ENCODE data around the gene SASH3.

Gene SASH3

DNA sequence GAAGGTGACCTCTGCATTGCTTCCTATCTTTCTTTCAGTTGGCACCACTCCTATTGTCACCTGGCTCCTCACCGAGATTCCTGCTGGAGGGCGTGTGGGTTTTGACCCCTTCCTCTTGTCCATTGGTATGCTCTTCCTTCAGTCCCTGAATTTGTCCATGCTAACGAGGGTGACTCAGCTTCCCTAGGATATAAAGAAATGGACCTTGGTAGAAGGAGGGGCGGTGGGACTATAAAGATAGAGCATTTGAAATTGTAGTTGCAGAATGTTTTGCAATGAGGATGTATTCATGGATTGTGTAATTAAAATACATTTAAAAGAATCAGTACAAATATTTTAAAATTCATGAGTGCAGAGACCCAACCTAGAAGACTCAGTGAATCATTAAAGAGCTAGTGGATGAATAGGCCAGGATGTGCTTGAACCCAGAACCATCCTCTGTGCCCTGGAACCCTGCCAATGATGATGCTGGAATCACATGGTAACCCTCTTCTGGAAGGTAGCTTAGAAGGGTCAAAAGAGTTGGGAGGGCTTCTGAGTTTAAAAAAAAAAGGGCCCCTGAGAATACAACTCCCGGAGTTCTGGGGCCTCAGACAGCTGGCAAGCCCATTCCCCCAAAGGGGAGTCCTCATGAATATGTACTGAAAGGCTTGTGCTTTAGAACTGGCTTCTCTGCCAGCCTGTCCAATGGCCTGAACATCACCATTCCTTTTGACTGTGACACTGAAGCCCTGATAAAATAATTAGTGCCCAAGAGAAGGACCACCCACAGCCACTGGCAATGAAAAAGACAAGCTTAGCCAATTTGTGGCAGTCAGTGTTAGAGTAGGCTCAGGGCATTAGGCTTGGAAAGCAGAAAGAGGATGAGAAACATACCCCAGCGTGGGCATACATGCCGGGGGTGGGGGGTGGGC, 32.9 kb upstream of the SASH3 start:
- Histone ChIP-seq H4K20me1 (ENCODE audit: insufficient read depth, low read length) (no peaks in the 10 kb centered on the region), H3K4me3 (ENCODE audit: low read length) (no peak overlapping the region), H3K36me3 (replicated peaks; ENCODE audit: low read depth, low read length) (no peaks in the 10 kb centered on the region), H2AFZ (ENCODE audit: low read depth, low read length) (no peak overlapping the region), H3K9me3 (ENCODE audit: insufficient read depth, low read length) (no peaks in the 10 kb centered on the region), H3K4me2 (ENCODE audit: low read length) (no peak overlapping the region), H3K4me1 (ENCODE audit: low read length) (no peaks in the 10 kb centered on the region), H3K79me2 (ENCODE audit: low read length) (no peaks in the 10 kb centered on the region), H3K9ac (ENCODE audit: low read length) (no peak overlapping the region), H3K27ac (ENCODE audit: low read length) (no peak overlapping the region), H3K27me3 (ENCODE audit: low read depth, low read length) (no peaks in the 10 kb centered on the region)
- TF ChIP-seq, protein P1, sequence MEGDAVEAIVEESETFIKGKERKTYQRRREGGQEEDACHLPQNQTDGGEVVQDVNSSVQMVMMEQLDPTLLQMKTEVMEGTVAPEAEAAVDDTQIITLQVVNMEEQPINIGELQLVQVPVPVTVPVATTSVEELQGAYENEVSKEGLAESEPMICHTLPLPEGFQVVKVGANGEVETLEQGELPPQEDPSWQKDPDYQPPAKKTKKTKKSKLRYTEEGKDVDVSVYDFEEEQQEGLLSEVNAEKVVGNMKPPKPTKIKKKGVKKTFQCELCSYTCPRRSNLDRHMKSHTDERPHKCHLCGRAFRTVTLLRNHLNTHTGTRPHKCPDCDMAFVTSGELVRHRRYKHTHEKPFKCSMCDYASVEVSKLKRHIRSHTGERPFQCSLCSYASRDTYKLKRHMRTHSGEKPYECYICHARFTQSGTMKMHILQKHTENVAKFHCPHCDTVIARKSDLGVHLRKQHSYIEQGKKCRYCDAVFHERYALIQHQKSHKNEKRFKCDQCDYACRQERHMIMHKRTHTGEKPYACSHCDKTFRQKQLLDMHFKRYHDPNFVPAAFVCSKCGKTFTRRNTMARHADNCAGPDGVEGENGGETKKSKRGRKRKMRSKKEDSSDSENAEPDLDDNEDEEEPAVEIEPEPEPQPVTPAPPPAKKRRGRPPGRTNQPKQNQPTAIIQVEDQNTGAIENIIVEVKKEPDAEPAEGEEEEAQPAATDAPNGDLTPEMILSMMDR (IDR thresholded peaks at IDR 0.05; ENCODE audit: low read depth, low read length): no peak
- no peak for TF ChIP-seq EZH2phosphoT487 (IDR thresholded peaks at IDR 0.05; ENCODE audit: low read depth)

DNA sequence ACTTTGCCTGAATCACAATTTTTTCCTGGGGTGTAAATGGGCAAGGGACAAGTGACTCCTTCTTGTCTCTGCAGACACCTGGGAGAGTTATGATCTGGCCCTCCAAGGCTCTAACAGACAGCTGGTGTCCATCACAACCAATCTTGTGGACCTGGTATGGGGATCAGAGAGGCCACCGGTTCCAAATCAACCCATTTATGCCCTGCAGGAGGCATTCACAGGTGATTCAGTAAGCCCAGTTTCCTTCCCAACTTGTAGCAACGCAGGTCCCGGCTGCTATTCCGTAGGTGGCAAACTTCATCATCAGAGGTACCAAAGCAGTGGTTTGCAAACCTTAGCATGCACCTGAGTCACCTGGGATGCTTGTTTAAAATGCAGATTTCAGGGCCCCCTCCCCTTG, 32.2 kb upstream of the SASH3 start:
- Histone ChIP-seq H3K27ac (ENCODE audit: low read length) (no peak overlapping the region), H3K79me2 (ENCODE audit: low read length) (no peaks in the 10 kb centered on the region), H3K4me3 (ENCODE audit: low read length) (no peak overlapping the region), H2AFZ (ENCODE audit: low read depth, low read length) (no peak overlapping the region), H3K9ac (ENCODE audit: low read length) (no peak overlapping the region), H4K20me1 (ENCODE audit: insufficient read depth, low read length) (no peaks in the 10 kb centered on the region), H3K9me3 (ENCODE audit: insufficient read depth, low read length) (no peaks in the 10 kb centered on the region), H3K4me1 (ENCODE audit: low read length) (no peaks in the 10 kb centered on the region), H3K4me2 (ENCODE audit: low read length) (no peak overlapping the region), H3K27me3 (ENCODE audit: low read depth, low read length) (no peaks in the 10 kb centered on the region), H3K36me3 (replicated peaks; ENCODE audit: low read depth, low read length) (no peaks in the 10 kb centered on the region)
- TF ChIP-seq EZH2phosphoT487 (IDR thresholded peaks at IDR 0.05; ENCODE audit: low read depth): no peak
- TF ChIP-seq, protein P1 (IDR thresholded peaks at IDR 0.05; ENCODE audit: low read depth, low read length): no peak

DNA sequence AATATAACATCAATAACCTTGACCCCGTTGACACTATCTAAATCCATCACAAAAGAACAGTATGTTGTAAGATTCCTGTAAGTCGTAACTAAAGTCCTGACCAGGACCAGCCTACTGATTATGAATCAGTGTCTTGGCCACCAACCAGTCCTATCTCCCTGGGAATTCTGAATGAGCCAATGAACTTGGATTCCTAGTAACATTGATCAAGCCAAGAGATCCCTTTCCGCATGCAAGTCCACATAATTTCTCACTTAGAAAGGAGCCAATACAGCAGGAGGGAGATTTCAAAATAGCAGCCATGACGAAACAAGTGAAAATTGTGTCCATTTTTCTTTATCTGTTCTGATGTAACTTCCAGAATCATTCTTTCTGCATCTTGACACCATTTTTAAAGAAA, 31.4 kb upstream of the SASH3 start:
- no peak for TF ChIP-seq EZH2phosphoT487 (IDR thresholded peaks at IDR 0.05; ENCODE audit: low read depth)
- TF ChIP-seq, protein P1 (IDR thresholded peaks at IDR 0.05; ENCODE audit: low read depth, low read length): no peak
- Histone ChIP-seq H3K27me3 (ENCODE audit: low read depth, low read length) (no peaks in the 10 kb centered on the region), H3K27ac (ENCODE audit: low read length) (no peak overlapping the region), H2AFZ (ENCODE audit: low read depth, low read length) (no peak overlapping the region), H3K9ac (ENCODE audit: low read length) (no peak overlapping the region), H3K79me2 (ENCODE audit: low read length) (no peaks in the 10 kb centered on the region), H3K4me3 (ENCODE audit: low read length) (no peak overlapping the region), H3K9me3 (ENCODE audit: insufficient read depth, low read length) (no peaks in the 10 kb centered on the region), H4K20me1 (ENCODE audit: insufficient read depth, low read length) (no peaks in the 10 kb centered on the region), H3K36me3 (replicated peaks; ENCODE audit: low read depth, low read length) (no peaks in the 10 kb centered on the region), H3K4me1 (ENCODE audit: low read length) (no peaks in the 10 kb centered on the region), H3K4me2 (ENCODE audit: low read length) (no peak overlapping the region)

DNA sequence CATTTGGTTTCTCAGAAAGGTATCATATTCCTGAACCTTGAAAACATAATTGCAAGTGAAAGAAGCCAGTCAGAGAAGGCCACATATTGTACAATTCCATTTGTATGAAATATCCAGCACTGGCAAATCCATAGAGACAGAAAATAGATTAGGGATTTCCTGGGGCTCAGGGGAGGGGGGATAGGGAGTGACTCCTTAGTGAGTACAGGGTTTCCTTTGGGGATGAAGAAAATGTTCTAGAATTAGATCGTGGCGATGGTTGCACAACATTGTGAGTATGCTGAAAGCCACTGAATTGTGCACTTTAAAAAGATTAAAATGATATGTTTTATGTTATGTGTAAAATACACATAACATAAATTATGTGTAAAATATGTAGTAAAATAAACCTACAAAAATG, 30.7 kb upstream of the SASH3 start:
- Histone ChIP-seq H3K36me3 (replicated peaks; ENCODE audit: low read depth, low read length) (no peaks in the 10 kb centered on the region), H3K4me1 (ENCODE audit: low read length) (peaks cover under 1% of the 10 kb centered on the region), H3K4me3 (ENCODE audit: low read length) (no peak overlapping the region), H2AFZ (ENCODE audit: low read depth, low read length) (no peak overlapping the region), H3K4me2 (ENCODE audit: low read length) (no peak overlapping the region), H3K9me3 (ENCODE audit: insufficient read depth, low read length) (no peaks in the 10 kb centered on the region), H3K27me3 (ENCODE audit: low read depth, low read length) (no peaks in the 10 kb centered on the region), H3K27ac (ENCODE audit: low read length) (no peak overlapping the region), H3K79me2 (ENCODE audit: low read length) (no peaks in the 10 kb centered on the region), H4K20me1 (ENCODE audit: insufficient read depth, low read length) (no peaks in the 10 kb centered on the region), H3K9ac (ENCODE audit: low read length) (no peak overlapping the region)
- TF ChIP-seq, protein P1 (IDR thresholded peaks at IDR 0.05; ENCODE audit: low read depth, low read length): no peak
- TF ChIP-seq EZH2phosphoT487 (IDR thresholded peaks at IDR 0.05; ENCODE audit: low read depth): no peak

Data from OCI-LY3 (cell line).